ENCODE data around the gene SPEF2. TPM values are rescaled to one million over a fixed set of nuclear protein-coding genes. Genes with fewer than 3 reads are reported as not detected.

SPEF2 gene
- total and polyA plus RNA-seq, 4 donors = 0.42 to 4.5 (median 2.1) TPM

DNA sequence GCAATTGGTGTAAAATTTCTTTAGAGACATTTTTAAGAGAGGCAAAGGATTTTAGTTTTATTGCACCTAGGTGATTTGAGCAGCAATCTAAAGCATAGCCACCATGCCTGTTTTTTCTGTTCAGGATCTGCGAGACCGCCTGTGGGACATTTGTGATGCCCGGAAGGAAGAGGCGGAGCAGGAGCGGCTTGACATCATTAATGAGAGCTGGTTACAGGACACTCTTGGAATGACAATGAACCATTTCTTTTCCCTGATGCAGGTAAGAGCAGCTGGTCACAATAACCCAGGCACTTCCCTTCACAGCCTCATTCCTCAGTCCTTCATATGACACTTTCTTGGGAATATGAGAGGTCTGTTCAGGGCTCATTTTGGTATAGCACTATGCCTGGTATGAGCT lies 135.8 kb downstream of the SPEF2 start:
- DNase-seq (ENCODE audit: low spot score) = no peak
- Histone ChIP-seq H3K27ac (ENCODE audit: low read depth in 1 of 2, low read length in 2 of 2) (no peak overlapping the region), H3K9ac (ENCODE audit: low read depth in 1 of 2, low read length in 2 of 2) (no peak overlapping the region), H3K4me3 (ENCODE audit: low read depth in 1 of 3, low read length in 3 of 3) (no peak overlapping the region), H3K4me1 (ENCODE audit: control insufficient read depth in 4 of 4, insufficient read depth in 4 of 4, low read length in 3 of 4) (peaks cover 0 to 7% (median 1%) of the 10 kb centered on the region in 4 donors), H3K36me3 (ENCODE audit: control insufficient read depth in 4 of 4, insufficient read depth in 3 of 4, low read depth in 1 of 4, low read length in 3 of 4) (no peaks in the 10 kb centered on the region), H3K27me3 (ENCODE audit: control insufficient read depth in 4 of 4, insufficient read depth in 4 of 4, low read length in 3 of 4) (no peaks in the 10 kb centered on the region), H3K9me3 (ENCODE audit: control insufficient read depth in 4 of 4, low read length in 3 of 4) (no peaks in the 10 kb centered on the region)
- TF ChIP-seq, protein P1, sequence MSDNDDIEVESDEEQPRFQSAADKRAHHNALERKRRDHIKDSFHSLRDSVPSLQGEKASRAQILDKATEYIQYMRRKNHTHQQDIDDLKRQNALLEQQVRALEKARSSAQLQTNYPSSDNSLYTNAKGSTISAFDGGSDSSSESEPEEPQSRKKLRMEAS (IDR thresholded peaks at IDR 0.05) = no peak
- TF ChIP-seq SP1 (IDR thresholded peaks at IDR 0.05) (no peak), YY1 (IDR thresholded peaks at IDR 0.05) (no peak), HNF4G (IDR thresholded peaks at IDR 0.05) (no peak), TAF1 (conservative IDR thresholded peaks at IDR 0.05) (no peak), GABPA (IDR thresholded peaks at IDR 0.05 in 1 of 2, conservative IDR thresholded peaks at IDR 0.05 in 1 of 2) (no peak), RAD21 (IDR thresholded peaks at IDR 0.05) (no peak), FOXA1 (IDR thresholded peaks at IDR 0.05) (no peak), EGR1 (IDR thresholded peaks at IDR 0.05; ENCODE audit: low read depth in 2 of 2) (no peak), RXRA (IDR thresholded peaks at IDR 0.05) (no peak), NR2F2 (IDR thresholded peaks at IDR 0.05) (no peak), HNF4A (conservative IDR thresholded peaks at IDR 0.05) (no peak), JUND (IDR thresholded peaks at IDR 0.05) (no peak), FOXA2 (IDR thresholded peaks at IDR 0.05) (no peak)
- TF ChIP-seq, protein P2, sequence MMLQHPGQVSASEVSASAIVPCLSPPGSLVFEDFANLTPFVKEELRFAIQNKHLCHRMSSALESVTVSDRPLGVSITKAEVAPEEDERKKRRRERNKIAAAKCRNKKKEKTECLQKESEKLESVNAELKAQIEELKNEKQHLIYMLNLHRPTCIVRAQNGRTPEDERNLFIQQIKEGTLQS (IDR thresholded peaks at IDR 0.05) = no peak
- TF ChIP-seq, protein P3, sequence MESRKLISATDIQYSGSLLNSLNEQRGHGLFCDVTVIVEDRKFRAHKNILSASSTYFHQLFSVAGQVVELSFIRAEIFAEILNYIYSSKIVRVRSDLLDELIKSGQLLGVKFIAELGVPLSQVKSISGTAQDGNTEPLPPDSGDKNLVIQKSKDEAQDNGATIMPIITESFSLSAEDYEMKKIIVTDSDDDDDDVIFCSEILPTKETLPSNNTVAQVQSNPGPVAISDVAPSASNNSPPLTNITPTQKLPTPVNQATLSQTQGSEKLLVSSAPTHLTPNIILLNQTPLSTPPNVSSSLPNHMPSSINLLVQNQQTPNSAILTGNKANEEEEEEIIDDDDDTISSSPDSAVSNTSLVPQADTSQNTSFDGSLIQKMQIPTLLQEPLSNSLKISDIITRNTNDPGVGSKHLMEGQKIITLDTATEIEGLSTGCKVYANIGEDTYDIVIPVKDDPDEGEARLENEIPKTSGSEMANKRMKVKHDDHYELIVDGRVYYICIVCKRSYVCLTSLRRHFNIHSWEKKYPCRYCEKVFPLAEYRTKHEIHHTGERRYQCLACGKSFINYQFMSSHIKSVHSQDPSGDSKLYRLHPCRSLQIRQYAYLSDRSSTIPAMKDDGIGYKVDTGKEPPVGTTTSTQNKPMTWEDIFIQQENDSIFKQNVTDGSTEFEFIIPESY (IDR thresholded peaks at IDR 0.05) = no peak
- TF ChIP-seq, protein P4, sequence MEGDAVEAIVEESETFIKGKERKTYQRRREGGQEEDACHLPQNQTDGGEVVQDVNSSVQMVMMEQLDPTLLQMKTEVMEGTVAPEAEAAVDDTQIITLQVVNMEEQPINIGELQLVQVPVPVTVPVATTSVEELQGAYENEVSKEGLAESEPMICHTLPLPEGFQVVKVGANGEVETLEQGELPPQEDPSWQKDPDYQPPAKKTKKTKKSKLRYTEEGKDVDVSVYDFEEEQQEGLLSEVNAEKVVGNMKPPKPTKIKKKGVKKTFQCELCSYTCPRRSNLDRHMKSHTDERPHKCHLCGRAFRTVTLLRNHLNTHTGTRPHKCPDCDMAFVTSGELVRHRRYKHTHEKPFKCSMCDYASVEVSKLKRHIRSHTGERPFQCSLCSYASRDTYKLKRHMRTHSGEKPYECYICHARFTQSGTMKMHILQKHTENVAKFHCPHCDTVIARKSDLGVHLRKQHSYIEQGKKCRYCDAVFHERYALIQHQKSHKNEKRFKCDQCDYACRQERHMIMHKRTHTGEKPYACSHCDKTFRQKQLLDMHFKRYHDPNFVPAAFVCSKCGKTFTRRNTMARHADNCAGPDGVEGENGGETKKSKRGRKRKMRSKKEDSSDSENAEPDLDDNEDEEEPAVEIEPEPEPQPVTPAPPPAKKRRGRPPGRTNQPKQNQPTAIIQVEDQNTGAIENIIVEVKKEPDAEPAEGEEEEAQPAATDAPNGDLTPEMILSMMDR (IDR thresholded peaks at IDR 0.05; ENCODE audit: low read depth, low read length, missing input control) = no peak
- TF ChIP-seq, protein P5, sequence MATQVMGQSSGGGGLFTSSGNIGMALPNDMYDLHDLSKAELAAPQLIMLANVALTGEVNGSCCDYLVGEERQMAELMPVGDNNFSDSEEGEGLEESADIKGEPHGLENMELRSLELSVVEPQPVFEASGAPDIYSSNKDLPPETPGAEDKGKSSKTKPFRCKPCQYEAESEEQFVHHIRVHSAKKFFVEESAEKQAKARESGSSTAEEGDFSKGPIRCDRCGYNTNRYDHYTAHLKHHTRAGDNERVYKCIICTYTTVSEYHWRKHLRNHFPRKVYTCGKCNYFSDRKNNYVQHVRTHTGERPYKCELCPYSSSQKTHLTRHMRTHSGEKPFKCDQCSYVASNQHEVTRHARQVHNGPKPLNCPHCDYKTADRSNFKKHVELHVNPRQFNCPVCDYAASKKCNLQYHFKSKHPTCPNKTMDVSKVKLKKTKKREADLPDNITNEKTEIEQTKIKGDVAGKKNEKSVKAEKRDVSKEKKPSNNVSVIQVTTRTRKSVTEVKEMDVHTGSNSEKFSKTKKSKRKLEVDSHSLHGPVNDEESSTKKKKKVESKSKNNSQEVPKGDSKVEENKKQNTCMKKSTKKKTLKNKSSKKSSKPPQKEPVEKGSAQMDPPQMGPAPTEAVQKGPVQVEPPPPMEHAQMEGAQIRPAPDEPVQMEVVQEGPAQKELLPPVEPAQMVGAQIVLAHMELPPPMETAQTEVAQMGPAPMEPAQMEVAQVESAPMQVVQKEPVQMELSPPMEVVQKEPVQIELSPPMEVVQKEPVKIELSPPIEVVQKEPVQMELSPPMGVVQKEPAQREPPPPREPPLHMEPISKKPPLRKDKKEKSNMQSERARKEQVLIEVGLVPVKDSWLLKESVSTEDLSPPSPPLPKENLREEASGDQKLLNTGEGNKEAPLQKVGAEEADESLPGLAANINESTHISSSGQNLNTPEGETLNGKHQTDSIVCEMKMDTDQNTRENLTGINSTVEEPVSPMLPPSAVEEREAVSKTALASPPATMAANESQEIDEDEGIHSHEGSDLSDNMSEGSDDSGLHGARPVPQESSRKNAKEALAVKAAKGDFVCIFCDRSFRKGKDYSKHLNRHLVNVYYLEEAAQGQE (IDR thresholded peaks at IDR 0.05) = no peak
- 93% methylated on average over 5 of the region's 5 CpGs for WGBS

Data from liver (tissue), 9 donors.